Left lung (tissue), 10 donors: ENCODE measurements around the gene DDX49. TPM values are rescaled to one million over a fixed set of nuclear protein-coding genes. Genes with fewer than 3 reads are reported as not detected.
A peak's percentile ranks its signal among the peaks of the same experiment; 100 is the strongest.

Experiments
- ATAC-seq: fragments of 200-7000 bp; cut with Tn5 transposase; one replicate; pipeline ENCODE4 v1.9.1; 2020; ENCODE audit warnings: moderate library complexity
- DNase-seq, 4 donors: peaks; one replicate each; pipeline ENCODE4 v3.0.0-alpha.2; 2013 to 2020
- H3K27ac ChIP-seq, 2 donors: fragments of 200-600 bp; sonication (generic) in 1 of 2; one replicate each; pipeline versions ENCODE4 v1.5.0 to v1.8.0; 2020 to 2021
- H3K27me3 ChIP-seq, 2 donors: fragments of 200-600 bp; sonication (generic) in 1 of 2; one replicate each; pipeline versions ENCODE4 v1.5.0 to v1.8.0; 2020 to 2021
- H3K36me3 ChIP-seq, 2 donors: fragments of 200-600 bp; sonication (generic) in 1 of 2; one replicate each; pipeline versions ENCODE4 v1.5.0 to v1.8.0; 2020 to 2021
- H3K4me1 ChIP-seq, 2 donors: fragments of 200-600 bp; one replicate each; pipeline ENCODE4 v1.8.0; 2021
- H3K4me3 ChIP-seq, 2 donors: fragments of 200-600 bp; sonication (generic) in 1 of 2; one replicate each; pipeline versions ENCODE4 v1.5.0 to v1.8.0; 2020 to 2021; ENCODE audit warnings: mild to moderate bottlenecking in 1 of 2
- H3K9me3 ChIP-seq, 2 donors: fragments of 200-600 bp; sonication (generic) in 1 of 2; one replicate each; pipeline versions ENCODE4 v1.5.0 to v1.8.0; 2020 to 2021
- CTCF ChIP-seq, 2 donors: fragments of 200-600 bp; sonication (generic) in 1 of 2; IDR thresholded peaks; one replicate each; pipeline versions ENCODE4 v1.5.0 to v1.8.0; 2021; ENCODE audit warnings: antibody characterized with exemption in 2 of 2
- intact Hi-C, 2 donors: fragments of 100-400 bp; cut with DNase I; formaldehyde crosslinking; loops; one replicate each; pipeline versions ENCODE4 v1.11.2 to v1.14.2; 2022
- polyA plus RNA-seq, 6 donors: library from polyadenylated mRNA; unstranded; fragments of 120-200 nt; gene quantifications; one replicate each; pipeline ENCODE4 v1.2.1, GENCODE V29; 2013; ENCODE audit not compliant: insufficient read length in 6 of 6
- total RNA-seq, 2 donors: library from RNA; stranded (reverse); fragmentation: NEBNext Ultra II Directional; extraction: Animal tissue kit (Norgen Biotek cat#: 25700); gene quantifications; one replicate each; pipeline ENCODE4 v1.2.1, GENCODE V29; 2021
- donor health status: DM: no; HTN: yes; CAD: no.
- donor health status: DM: no; HTN: no; CAD: no.

DDX49 gene
- total and polyA plus RNA-seq, 8 donors = 33.5 to 51.8 (median 42.4) TPM

DNA sequence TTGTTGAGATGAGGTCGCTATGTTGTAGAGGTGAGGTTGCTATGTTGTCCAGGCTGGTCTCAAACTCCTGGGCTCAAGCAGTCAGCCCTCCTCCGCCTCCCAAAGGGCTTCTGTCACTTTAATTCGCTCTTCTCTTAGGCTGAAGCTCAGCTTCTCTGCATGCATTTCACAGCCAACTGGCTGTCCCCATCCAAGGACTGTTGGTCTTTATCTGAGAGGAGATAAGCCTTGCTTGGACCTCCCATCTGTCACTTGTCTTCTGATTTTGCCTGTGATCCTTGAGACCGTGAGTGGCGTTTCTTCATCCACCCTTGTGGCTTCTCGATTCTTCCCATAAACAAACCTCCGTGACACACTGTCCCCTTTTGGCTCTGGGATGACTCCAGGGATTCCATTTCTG is 48.0 kb upstream of the DDX49 start:
- ATAC-seq = no peak
- Histone ChIP-seq H3K4me1 (peaks cover 0 to 18% of the 10 kb centered on the region in 2 donors), H3K4me3 (no peak overlapping the region), H3K27me3 (peaks cover 0 to 26% of the 10 kb centered on the region in 2 donors), H3K9me3 (no peaks in the 10 kb centered on the region), H3K27ac (no peak overlapping the region), H3K36me3 (peaks cover 0 to 21% of the 10 kb centered on the region in 2 donors)
- DNase-seq = no peak
- no peak for TF ChIP-seq CTCF (IDR thresholded peaks at IDR 0.05)
- intact Hi-C loops = no loop called here

DNA sequence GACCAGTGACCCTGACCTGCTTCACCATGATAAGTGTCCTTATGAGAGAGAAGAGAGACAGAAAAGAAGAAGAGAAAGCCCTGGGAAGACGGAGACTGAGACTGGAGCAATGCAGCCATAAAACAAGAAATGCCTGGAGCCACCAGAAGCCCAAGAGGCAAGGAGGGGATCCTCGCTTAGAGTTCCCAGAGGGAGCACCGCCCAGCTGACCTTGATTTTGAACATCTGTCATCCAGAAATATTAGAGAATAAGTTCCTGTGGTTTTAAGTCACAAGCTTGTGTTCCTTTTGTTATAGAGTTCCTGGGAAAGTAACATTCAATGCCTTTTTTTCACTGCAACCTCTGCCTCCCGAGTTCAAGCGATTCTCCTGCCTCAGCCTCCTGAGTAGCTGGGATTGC is 43.8 kb upstream of the DDX49 start:
- intact Hi-C loops = no loop called here
- DNase-seq (no peak), ATAC-seq (no peak)
- H3K36me3 ChIP-seq = no peaks in the 10 kb centered on the region
- no peak overlapping the region for H3K27ac ChIP-seq
- H3K4me1 ChIP-seq = no peaks in the 10 kb centered on the region
- peaks cover 0 to under 1% of the 10 kb centered on the region in 2 donors for H3K27me3 ChIP-seq
- TF ChIP-seq CTCF (IDR thresholded peaks at IDR 0.05) = no peak
- no peaks in the 10 kb centered on the region for H3K9me3 ChIP-seq
- H3K4me3 ChIP-seq = no peak overlapping the region

DNA sequence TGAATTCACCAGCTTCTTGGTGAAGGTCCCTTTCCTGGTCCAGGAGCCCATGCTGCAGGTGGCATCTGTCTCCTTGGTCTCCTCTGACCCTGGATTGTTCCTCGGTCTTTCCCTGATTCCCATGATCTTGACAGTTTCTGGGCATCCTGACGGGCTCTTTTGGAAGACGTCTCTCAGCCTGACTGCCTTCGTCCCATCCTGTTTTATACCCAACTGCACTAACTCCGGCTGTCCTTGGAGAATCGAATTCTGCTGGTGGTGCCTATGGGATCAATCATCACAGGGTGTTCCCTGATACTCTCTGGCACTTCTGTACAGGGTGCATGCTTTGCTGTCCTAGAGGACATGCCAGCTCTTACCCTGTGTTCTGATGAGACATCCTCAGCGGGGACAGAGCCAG is 42.6 kb upstream of the DDX49 start:
- no peaks in the 10 kb centered on the region for H3K27me3 ChIP-seq
- H3K4me1 ChIP-seq = no peaks in the 10 kb centered on the region
- no peak overlapping the region for H3K4me3 ChIP-seq
- no peak overlapping the region for H3K27ac ChIP-seq
- DNase-seq (peak in 1 of 4 donors; percentile 2), ATAC-seq (no peak)
- no peaks in the 10 kb centered on the region for H3K9me3 ChIP-seq
- intact Hi-C loops = no loop called here
- no peak for TF ChIP-seq CTCF (IDR thresholded peaks at IDR 0.05)
- H3K36me3 ChIP-seq = no peaks in the 10 kb centered on the region

GRCh38 chr19:18878058-18878797 is 41.3 kb upstream of the DDX49 start:
- Histone ChIP-seq H3K27me3 (no peaks in the 10 kb centered on the region), H3K27ac (no peak overlapping the region), H3K36me3 (no peaks in the 10 kb centered on the region), H3K4me3 (no peak overlapping the region), H3K9me3 (no peaks in the 10 kb centered on the region), H3K4me1 (no peaks in the 10 kb centered on the region)
- TF ChIP-seq CTCF (IDR thresholded peaks at IDR 0.05) = no peak
- DNase-seq (peak in 1 of 4 donors; percentile 59), ATAC-seq (no peak)
- intact Hi-C loops = no loop called here

- H3K27me3 ChIP-seq = no peaks in the 10 kb centered on the region
- no peak for TF ChIP-seq CTCF (IDR thresholded peaks at IDR 0.05)
- DNase-seq (peak in 1 of 4 donors; percentile 62), ATAC-seq (no peak)
- H3K36me3 ChIP-seq = no peaks in the 10 kb centered on the region
- no peak overlapping the region for H3K27ac ChIP-seq
- H3K9me3 ChIP-seq = no peaks in the 10 kb centered on the region
- intact Hi-C loops = no loop called here
- H3K4me3 ChIP-seq = no peak overlapping the region
- no peaks in the 10 kb centered on the region for H3K4me1 ChIP-seq
These were observed 40.5 kb upstream of the DDX49 start for GRCh38 chr19:18878858-18879578.
